Suprapubic skin (tissue), 4 donors: Measurements from ENCODE around the gene AKAP13. TPM values are rescaled to one million over a fixed set of nuclear protein-coding genes. Genes with fewer than 3 reads are reported as not detected.

Experiments
- DNase-seq, 2 donors: peaks; one replicate each; pipeline ENCODE4 v3.0.0-alpha.2; 2019; ENCODE audit warnings: low spot score in 2 of 2
- H3K27ac ChIP-seq: fragments of 200-600 bp; sonication (generic); one replicate; pipeline ENCODE4 v1.5.1; 2019
- H3K27me3 ChIP-seq: fragments of 200-600 bp; sonication (generic); one replicate; pipeline ENCODE4 v1.5.1; 2019
- H3K36me3 ChIP-seq: fragments of 200-600 bp; sonication (generic); one replicate; pipeline ENCODE4 v1.5.1; 2019
- H3K4me1 ChIP-seq: fragments of 200-600 bp; sonication (generic); one replicate; pipeline ENCODE4 v1.5.1; 2019
- H3K4me3 ChIP-seq: fragments of 200-600 bp; sonication (generic); one replicate; pipeline ENCODE4 v1.5.1; 2019; ENCODE audit warnings: mild to moderate bottlenecking
- H3K9me3 ChIP-seq: fragments of 200-600 bp; sonication (generic); one replicate; pipeline ENCODE4 v1.5.1; 2019
- EP300 ChIP-seq: sonication (generic); formaldehyde crosslinking; IDR thresholded peaks from one replicate; pipeline ENCODE4 v1.6.1; 2017; ENCODE audit warnings: antibody characterized with exemption
- POLR2A ChIP-seq, 2 donors: fragments of 450-650 bp; IDR thresholded peaks; one replicate each; pipeline ENCODE4 v1.6.1; 2017; ENCODE audit warnings: antibody characterized with exemption in 2 of 2, mild to moderate bottlenecking in 2 of 2, moderate library complexity in 2 of 2
- POLR2AphosphoS5 ChIP-seq, 3 donors: sonication (generic); formaldehyde crosslinking; IDR thresholded peaks; one replicate each; pipeline ENCODE4 v1.6.1; 2017; ENCODE audit warnings: antibody characterized with exemption in 3 of 3
- WGBS: methylation state at CpG from one replicate; pipeline ENCODE4 v1.1.5; 2018; 5-methylcytosine and 5-hydroxymethylcytosine counted together
- total RNA-seq, 4 donors: library from RNA; depleted of rRNA; stranded (reverse); fragments of >200 nt; gene quantifications; one replicate each; pipeline ENCODE4 v1.1.0, GENCODE V29; 2016
- TF ChIP-seq, protein P1 (sequence below), 2 donors: fragments of 200-600 bp in 1 of 2; fragments of 450-650 bp in 1 of 2; sonication (generic) in 1 of 2; IDR thresholded peaks; one replicate each; pipeline ENCODE4 v1.5.1; 2016 to 2019; ENCODE audit warnings: antibody characterized with exemption in 2 of 2, mild to moderate bottlenecking in 1 of 2, moderate library complexity in 1 of 2

The AKAP13 gene
- total RNA-seq, 4 donors from 2014 or later: 124 to 249 (median 163) TPM

DNA sequence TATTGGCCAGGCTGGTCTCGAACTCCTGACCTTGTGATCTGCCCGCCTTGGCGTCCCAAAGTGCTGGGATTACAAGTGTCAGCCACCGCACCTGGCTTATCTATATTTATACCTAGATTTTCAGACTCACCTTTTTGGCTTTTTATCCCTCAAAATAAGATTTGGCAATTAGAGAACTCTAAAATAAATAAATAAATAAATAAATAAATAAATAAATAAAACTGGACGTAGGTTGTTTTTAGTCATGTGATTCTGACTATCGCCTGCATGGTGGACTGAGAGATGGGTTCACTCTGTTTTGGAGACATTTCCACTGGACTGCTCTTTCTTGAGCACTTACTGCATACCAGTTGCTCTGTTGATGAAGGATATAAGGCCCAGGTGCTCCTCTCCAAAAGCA lies 46.2 kb upstream of the AKAP13 start:
- no peaks in the 10 kb centered on the region for H3K27me3 ChIP-seq
- no peak for DNase-seq
- H3K4me3 ChIP-seq: no peak overlapping the region
- H3K36me3 ChIP-seq: no peaks in the 10 kb centered on the region
- H3K27ac ChIP-seq: no peak overlapping the region
- peaks cover 24% of the 10 kb centered on the region for H3K4me1 ChIP-seq
- TF ChIP-seq POLR2A (IDR thresholded peaks at IDR 0.05) (no peak), POLR2AphosphoS5 (IDR thresholded peaks at IDR 0.05) (no peak), EP300 (no peak)
- TF ChIP-seq, protein P1, sequence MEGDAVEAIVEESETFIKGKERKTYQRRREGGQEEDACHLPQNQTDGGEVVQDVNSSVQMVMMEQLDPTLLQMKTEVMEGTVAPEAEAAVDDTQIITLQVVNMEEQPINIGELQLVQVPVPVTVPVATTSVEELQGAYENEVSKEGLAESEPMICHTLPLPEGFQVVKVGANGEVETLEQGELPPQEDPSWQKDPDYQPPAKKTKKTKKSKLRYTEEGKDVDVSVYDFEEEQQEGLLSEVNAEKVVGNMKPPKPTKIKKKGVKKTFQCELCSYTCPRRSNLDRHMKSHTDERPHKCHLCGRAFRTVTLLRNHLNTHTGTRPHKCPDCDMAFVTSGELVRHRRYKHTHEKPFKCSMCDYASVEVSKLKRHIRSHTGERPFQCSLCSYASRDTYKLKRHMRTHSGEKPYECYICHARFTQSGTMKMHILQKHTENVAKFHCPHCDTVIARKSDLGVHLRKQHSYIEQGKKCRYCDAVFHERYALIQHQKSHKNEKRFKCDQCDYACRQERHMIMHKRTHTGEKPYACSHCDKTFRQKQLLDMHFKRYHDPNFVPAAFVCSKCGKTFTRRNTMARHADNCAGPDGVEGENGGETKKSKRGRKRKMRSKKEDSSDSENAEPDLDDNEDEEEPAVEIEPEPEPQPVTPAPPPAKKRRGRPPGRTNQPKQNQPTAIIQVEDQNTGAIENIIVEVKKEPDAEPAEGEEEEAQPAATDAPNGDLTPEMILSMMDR (IDR thresholded peaks at IDR 0.05): no peak
- H3K9me3 ChIP-seq: no peaks in the 10 kb centered on the region
- WGBS: 97% methylated on average over 6 of the region's 6 CpGs

DNA sequence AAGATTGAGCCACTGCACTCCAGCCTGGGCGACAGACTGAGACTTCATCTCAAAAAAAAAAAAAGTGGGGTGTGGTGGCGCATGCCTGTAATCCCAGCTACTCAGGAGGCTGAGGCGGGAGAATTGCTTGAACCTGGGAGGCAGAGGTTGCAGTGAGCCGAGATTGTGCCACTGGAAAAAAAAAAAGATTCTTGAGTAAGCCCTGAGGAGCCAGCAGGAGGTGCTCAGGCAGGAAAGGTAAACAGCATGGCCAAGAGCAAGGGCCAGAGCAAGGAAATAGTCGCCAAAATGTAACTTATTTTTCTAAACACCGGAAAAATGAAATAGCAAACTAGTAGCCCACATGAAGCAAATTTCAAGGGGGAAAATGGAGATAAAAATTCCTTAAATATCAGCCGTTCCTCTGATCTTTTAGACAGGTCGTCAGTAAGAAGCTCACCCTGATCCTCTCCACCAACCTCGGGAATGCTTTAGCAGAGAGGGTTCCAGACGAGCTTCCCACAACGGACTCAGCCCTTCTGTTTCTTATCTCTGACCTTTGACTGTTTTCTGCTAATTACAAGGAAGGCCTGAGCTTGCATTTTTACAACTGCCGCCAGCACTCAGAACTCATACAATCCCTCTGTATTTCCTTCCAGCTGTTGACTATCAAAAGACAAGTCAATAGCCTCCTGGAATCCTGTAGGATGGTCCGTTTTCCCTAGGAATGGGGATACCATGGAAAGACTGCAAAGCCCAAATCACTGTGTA lies 45.0 kb upstream of the AKAP13 start:
- TF ChIP-seq POLR2A (IDR thresholded peaks at IDR 0.05) (no peak), EP300 (no peak), POLR2AphosphoS5 (IDR thresholded peaks at IDR 0.05) (no peak)
- TF ChIP-seq, protein P1 (IDR thresholded peaks at IDR 0.05): no peak
- Histone ChIP-seq H3K27me3 (no peaks in the 10 kb centered on the region), H3K4me3 (no peak overlapping the region), H3K4me1 (peaks cover 19% of the 10 kb centered on the region), H3K36me3 (no peaks in the 10 kb centered on the region), H3K9me3 (no peaks in the 10 kb centered on the region), H3K27ac (no peak overlapping the region)
- 85% methylated on average over 13 of the region's 13 CpGs for WGBS
- no peak for DNase-seq

DNA sequence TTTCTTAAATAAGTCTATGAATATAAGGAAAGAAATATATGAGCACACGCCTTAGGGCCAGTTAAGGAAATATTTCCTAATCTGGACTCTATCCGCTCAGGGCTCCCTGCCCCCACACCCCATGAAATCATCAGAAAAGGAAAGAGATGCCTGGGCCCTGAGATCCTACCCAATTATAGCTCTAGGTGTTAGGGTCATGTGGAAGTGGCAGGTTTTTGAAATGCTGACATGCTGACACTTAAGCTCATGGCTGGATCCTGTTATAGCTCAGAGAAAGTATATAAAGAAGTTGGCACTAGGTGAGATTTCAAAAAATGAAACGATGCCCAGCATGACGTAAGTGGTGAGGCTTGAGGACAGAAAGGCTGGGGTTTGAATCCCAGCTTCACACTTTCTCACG lies 43.5 kb upstream of the AKAP13 start:
- Histone ChIP-seq H3K9me3 (no peaks in the 10 kb centered on the region), H3K36me3 (no peaks in the 10 kb centered on the region), H3K27ac (no peak overlapping the region), H3K27me3 (no peaks in the 10 kb centered on the region), H3K4me1 (peaks cover 4% of the 10 kb centered on the region), H3K4me3 (no peak overlapping the region)
- no peak for DNase-seq
- WGBS: 65% methylated on average over 5 of the region's 5 CpGs
- no peak for TF ChIP-seq POLR2AphosphoS5 (IDR thresholded peaks at IDR 0.05)
- no peak for TF ChIP-seq POLR2A (IDR thresholded peaks at IDR 0.05)
- TF ChIP-seq, protein P1 (IDR thresholded peaks at IDR 0.05): no peak
- no peak for TF ChIP-seq EP300

DNA sequence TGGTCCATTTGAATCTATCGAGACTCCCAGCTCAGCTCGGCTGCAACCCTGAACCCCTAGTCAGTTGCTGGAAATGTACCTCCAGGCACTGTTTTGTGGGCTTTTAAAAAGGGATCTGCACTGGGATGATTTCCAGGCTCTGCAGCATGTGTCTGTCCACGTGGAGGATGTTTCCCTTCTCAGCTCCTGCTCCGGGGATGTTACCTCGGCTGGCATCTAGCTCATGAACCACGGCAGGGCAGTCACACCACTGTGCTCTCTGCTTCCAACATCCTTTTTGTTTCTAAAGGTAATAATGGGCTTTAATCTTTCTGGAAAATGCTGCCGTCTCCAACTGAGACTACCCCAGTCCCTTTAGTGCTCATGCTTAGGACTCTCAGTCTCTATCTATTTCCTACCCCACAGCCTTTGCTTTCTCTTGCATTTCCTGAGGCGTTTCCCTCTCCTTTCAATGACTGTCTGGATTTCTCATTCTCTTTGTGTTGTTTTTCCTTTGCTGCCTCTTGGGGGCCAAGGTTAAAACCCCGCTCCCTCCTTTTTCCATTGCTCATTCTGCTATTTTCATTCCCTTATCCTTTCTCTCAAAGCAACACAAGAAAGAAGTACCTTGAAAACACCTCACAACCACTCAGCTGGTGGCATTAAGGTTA lies 42.9 kb upstream of the AKAP13 start:
- DNase-seq: no peak
- Histone ChIP-seq H3K4me3 (no peak overlapping the region), H3K27me3 (no peaks in the 10 kb centered on the region), H3K27ac (no peak overlapping the region), H3K9me3 (no peaks in the 10 kb centered on the region), H3K36me3 (no peaks in the 10 kb centered on the region), H3K4me1 (no peaks in the 10 kb centered on the region)
- WGBS: 69% methylated on average over 9 of the region's 9 CpGs
- no peak for TF ChIP-seq POLR2AphosphoS5 (IDR thresholded peaks at IDR 0.05)
- TF ChIP-seq POLR2A (IDR thresholded peaks at IDR 0.05): no peak
- TF ChIP-seq, protein P1 (IDR thresholded peaks at IDR 0.05): no peak
- no peak for TF ChIP-seq EP300

DNA sequence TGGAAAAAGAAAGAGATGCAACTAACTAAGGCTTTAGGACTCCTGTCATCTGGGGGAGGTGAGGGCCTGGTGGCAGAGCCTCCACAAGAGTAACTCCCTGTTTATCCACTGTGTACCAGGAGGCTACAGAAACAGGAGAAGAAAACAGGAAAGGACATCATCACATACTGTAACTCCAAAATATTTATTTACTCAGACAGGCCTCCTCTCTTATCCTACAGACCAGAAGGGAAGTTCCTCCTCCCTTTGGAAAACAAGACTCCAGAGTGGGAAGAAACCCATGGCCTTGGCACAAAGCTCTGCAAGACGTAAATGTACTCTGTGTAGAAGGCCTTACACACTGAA lies 40.1 kb upstream of the AKAP13 start:
- no peak overlapping the region for H3K27ac ChIP-seq
- no peaks in the 10 kb centered on the region for H3K9me3 ChIP-seq
- TF ChIP-seq POLR2AphosphoS5 (IDR thresholded peaks at IDR 0.05): no peak
- TF ChIP-seq, protein P1 (IDR thresholded peaks at IDR 0.05): no peak
- no peak for TF ChIP-seq EP300
- no peak for TF ChIP-seq POLR2A (IDR thresholded peaks at IDR 0.05)
- peaks cover 14% of the 10 kb centered on the region for H3K4me1 ChIP-seq
- H3K27me3 ChIP-seq: no peaks in the 10 kb centered on the region
- no peak for DNase-seq
- no peak overlapping the region for H3K4me3 ChIP-seq
- WGBS: 50% methylated on average over 1 of the region's 1 CpG
- no peaks in the 10 kb centered on the region for H3K36me3 ChIP-seq
